Stomach (tissue), 9 donors: ENCODE measurements around the gene PMFBP1. TPM values are rescaled to one million over a fixed set of nuclear protein-coding genes. Genes with fewer than 3 reads are reported as not detected.

Experiments used
- DNase-seq, 2 donors: peaks; one replicate each; pipeline versions ENCODE4 v3.0.0 to v3.0.0-alpha.2; 2013 to 2019
- H3K27ac ChIP-seq, 5 donors: fragments of 200-600 bp in 4 of 5; sonication (generic) in 4 of 5; one replicate each; pipeline ENCODE4 v1.5.1; 2013 to 2019; ENCODE audit warnings: mild to moderate bottlenecking in 1 of 5, moderate library complexity in 1 of 5
- H3K27me3 ChIP-seq, 3 donors: fragments of 200-600 bp; sonication (generic); one replicate each; pipeline ENCODE4 v1.5.1; 2017 to 2019; ENCODE audit warnings: mixed run types in 1 of 3
- H3K36me3 ChIP-seq, 4 donors: fragments of 200-600 bp; sonication (generic); 1 replicate in 3 of 4; 2 replicates in 1 of 4; pipeline ENCODE4 v1.5.1; 2016 to 2019
- H3K4me1 ChIP-seq, 4 donors: fragments of 200-600 bp; sonication (generic); one replicate each; pipeline ENCODE4 v1.5.1; 2016 to 2019
- H3K4me3 ChIP-seq, 4 donors: fragments of 200-600 bp; sonication (generic) in 3 of 4; one replicate each; pipeline ENCODE4 v1.5.1; 2016 to 2019; ENCODE audit warnings: mild to moderate bottlenecking in 1 of 4
- H3K9me3 ChIP-seq, 4 donors: fragments of 200-600 bp; sonication (generic); one replicate each; pipeline ENCODE4 v1.5.1; 2016 to 2019
- CTCF ChIP-seq, 7 experiments: fragments of 450-650 bp in 4 of 7; fragments of 200-600 bp in 3 of 7; sonication (generic) in 3 of 7; IDR thresholded peaks; one replicate each; pipeline ENCODE4 v1.5.1; 2016 to 2019; ENCODE audit warnings: antibody characterized with exemption in 7 of 7, control low read depth in 2 of 7, mild to moderate bottlenecking in 1 of 7
- EP300 ChIP-seq: sonication (generic); formaldehyde crosslinking; IDR thresholded peaks from one replicate; pipeline ENCODE4 v1.6.1; 2017; ENCODE audit warnings: antibody characterized with exemption
- POLR2A ChIP-seq, 4 donors: fragments of 450-650 bp; IDR thresholded peaks; one replicate each; pipeline ENCODE4 v1.6.1; 2016; ENCODE audit warnings: antibody characterized with exemption in 4 of 4, control low read depth in 2 of 4, mild to moderate bottlenecking in 1 of 4, moderate library complexity in 1 of 4
- POLR2AphosphoS5 ChIP-seq, 3 donors: sonication (generic); formaldehyde crosslinking; IDR thresholded peaks; one replicate each; pipeline ENCODE4 v1.6.1; 2016; ENCODE audit warnings: antibody characterized with exemption in 3 of 3
- WGBS, 5 donors: extraction: QIAGEN DNeasy Blood & Tissue Kit in 3 of 5; methylation state at CpG; one replicate each; pipeline versions ENCODE4 v1.1.5 to v1.1.7; 2013 to 2018; 5-methylcytosine and 5-hydroxymethylcytosine counted together
- intact Hi-C: fragments of 100-400 bp; cut with DNase I; formaldehyde crosslinking; loops from one replicate; pipeline ENCODE4 v1.15.1; 2023; ENCODE audit warnings: low total_unique reads
- polyA plus RNA-seq, 3 donors: library from polyadenylated mRNA; stranded (reverse); fragments of 200-250 nt; gene quantifications; one replicate each; pipeline ENCODE4 v1.2.3, GENCODE V29; 2013
- total RNA-seq, 5 donors: library from RNA; depleted of rRNA; stranded (reverse); fragments of >200 nt; gene quantifications; one replicate each; pipeline versions ENCODE4 v1.1.0 to v1.2.3, GENCODE V29; 2014 to 2016
- donor health status: healthy with polysubstance abuse.
- donor health status: Bipolar disorder and iron deficiency.
- donor health status: healthy.

The PMFBP1 gene
- total and polyA plus RNA-seq, 8 donors, result 0.29 to 9.8 (median 0.92) TPM; not detected in 1

- 62 to 85% (median 75%) methylated on average over 1 of the region's 1 CpG for WGBS, 5 donors
- DNase-seq, result no peak
- H3K4me3 ChIP-seq, result no peak overlapping the region
- TF ChIP-seq POLR2A (IDR thresholded peaks at IDR 0.05), result no peak
- TF ChIP-seq CTCF (IDR thresholded peaks at IDR 0.05), result no peak
- TF ChIP-seq POLR2AphosphoS5 (IDR thresholded peaks at IDR 0.05), result no peak
- TF ChIP-seq EP300, result no peak
- no peaks in the 10 kb centered on the region for H3K36me3 ChIP-seq
- no peaks in the 10 kb centered on the region for H3K4me1 ChIP-seq
- intact Hi-C loops, result no loop called here
- no peaks in the 10 kb centered on the region for H3K9me3 ChIP-seq
- no peak overlapping the region for H3K27ac ChIP-seq
- H3K27me3 ChIP-seq, result no peaks in the 10 kb centered on the region
Measured at GRCh38 chr16:72173997-72174396, 2.0 kb upstream of the PMFBP1 start.

- H3K4me3 ChIP-seq, result no peak overlapping the region
- WGBS, 5 donors, result 78 to 96% (median 85%) methylated on average over 1 of the region's 1 CpG
- intact Hi-C loops, result no loop called here
- TF ChIP-seq POLR2AphosphoS5 (IDR thresholded peaks at IDR 0.05), result no peak
- no peak for TF ChIP-seq POLR2A (IDR thresholded peaks at IDR 0.05)
- TF ChIP-seq EP300, result no peak
- no peak for TF ChIP-seq CTCF (IDR thresholded peaks at IDR 0.05)
- H3K4me1 ChIP-seq, result no peaks in the 10 kb centered on the region
- no peaks in the 10 kb centered on the region for H3K9me3 ChIP-seq
- DNase-seq, result no peak
- H3K27ac ChIP-seq, result no peak overlapping the region
- H3K36me3 ChIP-seq, result no peaks in the 10 kb centered on the region
- no peaks in the 10 kb centered on the region for H3K27me3 ChIP-seq
Measured at GRCh38 chr16:72171236-72171635, 719 bp downstream of the PMFBP1 start.

GRCh38 chr16:72169708-72170107 is 2.2 kb downstream of the PMFBP1 start:
- Histone ChIP-seq H3K36me3 (no peaks in the 10 kb centered on the region), H3K4me3 (no peak overlapping the region), H3K27ac (no peak overlapping the region), H3K4me1 (no peaks in the 10 kb centered on the region), H3K9me3 (no peaks in the 10 kb centered on the region), H3K27me3 (no peaks in the 10 kb centered on the region)
- intact Hi-C loops, result no loop called here
- WGBS, 5 donors, result 13 to 50% (median 38%) methylated on average over 1 of the region's 1 CpG
- DNase-seq, result no peak
- TF ChIP-seq EP300 (no peak), POLR2A (IDR thresholded peaks at IDR 0.05) (no peak), POLR2AphosphoS5 (IDR thresholded peaks at IDR 0.05) (no peak), CTCF (IDR thresholded peaks at IDR 0.05) (no peak)

GRCh38 chr16:72168365-72168764 is 3.6 kb downstream of the PMFBP1 start:
- H3K4me1 ChIP-seq, result no peaks in the 10 kb centered on the region
- intact Hi-C loops, result no loop called here
- 68 to 92% (median 75%) methylated on average over 2 of the region's 2 CpGs for WGBS, 5 donors

More at GRCh38 chr16:72168365-72168764, 3.6 kb downstream of the PMFBP1 start:
- no peaks in the 10 kb centered on the region for H3K9me3 ChIP-seq
- TF ChIP-seq POLR2A (IDR thresholded peaks at IDR 0.05) (no peak), POLR2AphosphoS5 (IDR thresholded peaks at IDR 0.05) (no peak), EP300 (no peak), CTCF (IDR thresholded peaks at IDR 0.05) (no peak)
- DNase-seq, result no peak
- no peak overlapping the region for H3K27ac ChIP-seq
- no peaks in the 10 kb centered on the region for H3K36me3 ChIP-seq
- no peak overlapping the region for H3K4me3 ChIP-seq
- H3K27me3 ChIP-seq, result no peaks in the 10 kb centered on the region
